Panc1 (cell line): ENCODE results near the gene RSPH1. TPM values are rescaled to one million over a fixed set of nuclear protein-coding genes. Genes with fewer than 3 reads are reported as not detected.

Source experiments
- ATAC-seq: fragments of 200-7000 bp; cut with Tn5 transposase; 2 replicates; pipeline ENCODE4 v1.9.1; 2020; ENCODE audit warnings: mild to moderate bottlenecking, moderate library complexity
- BruUV-seq: library from RNA; stranded (reverse); fragments of 400-500 nt; replicated peaks from 2 replicates; lab custom pipeline; 2021; lab: Mats Ljungman, UMichigan
- CTCF ChIA-PET: fragments of 300-600 bp; sonication (Branson Sonifier 250); formaldehyde crosslinking; loops from one replicate; lab custom pipeline; 2022; ENCODE audit warnings: antibody characterized with exemption; lab: Charles Lee
- POLR2A ChIA-PET: fragments of 300-600 bp; sonication (Branson Sonifier 250); formaldehyde crosslinking; loops from one replicate; lab custom pipeline; 2022; ENCODE audit warnings: antibody characterized with exemption; lab: Charles Lee
- DNase-seq: peaks from one replicate; pipeline ENCODE4 v3.0.0-alpha.2; 2010; ENCODE audit warnings: low read depth, low spot score
- H3K27ac ChIP-seq: 2 replicates; pipeline ENCODE4 v1.5.1; 2011; ENCODE audit warnings: mild to moderate bottlenecking, low read length, inconsistent platforms
- H3K27me3 ChIP-seq: fragments of 200-500 bp; sonication (Bioruptor generic); 2 replicates; pipeline ENCODE4 v1.6.0; 2014; ENCODE audit warnings: low read length, inconsistent platforms; ENCODE audit not compliant: control insufficient read depth, insufficient read depth
- H3K36me3 ChIP-seq: fragments of 200-500 bp; sonication (Bioruptor generic); 2 replicates; pipeline ENCODE4 v1.5.1; 2014; ENCODE audit warnings: inconsistent platforms, mild to moderate bottlenecking, low read length, moderate library complexity; ENCODE audit not compliant: control insufficient read depth, insufficient read depth
- H3K4me1 ChIP-seq: 2 replicates; pipeline ENCODE4 v1.5.1; 2011; ENCODE audit warnings: inconsistent platforms, mild to moderate bottlenecking, low read length, moderate library complexity; ENCODE audit not compliant: control insufficient read depth, insufficient read depth
- H3K4me3 ChIP-seq, 2 experiments: 2 replicates each; pipeline ENCODE4 v1.5.1; 2011 to 2012; ENCODE audit warnings: low read depth in 2 of 2, low read length in 2 of 2, mild to moderate bottlenecking in 2 of 2, inconsistent platforms in 1 of 2, moderate library complexity in 1 of 2
- H3K9me3 ChIP-seq: fragments of 200-500 bp; sonication (Bioruptor generic); 2 replicates; pipeline ENCODE4 v1.5.1; 2014; ENCODE audit warnings: low read depth, mild to moderate bottlenecking, inconsistent platforms, low read length, moderate library complexity; ENCODE audit not compliant: control insufficient read depth, insufficient read depth
- POLR2AphosphoS5 ChIP-seq: IDR thresholded peaks from 2 replicates; pipeline ENCODE4 v1.6.1; 2012; ENCODE audit warnings: mild to moderate bottlenecking, low read depth, low read length, moderate library complexity
- SIN3A ChIP-seq: IDR thresholded peaks from 2 replicates; pipeline ENCODE4 v1.6.1; 2012; ENCODE audit warnings: low read depth, mild to moderate bottlenecking, low read length, moderate library complexity, borderline replicate concordance; ENCODE audit not compliant: insufficient read depth
- TCF7L2 ChIP-seq: IDR thresholded peaks from 2 replicates; pipeline ENCODE4 v1.6.1; 2011; ENCODE audit warnings: mild to moderate bottlenecking, low read depth, low read length, inconsistent platforms
- in situ Hi-C: cut with HindIII; loops from 2 replicates; pipeline ENCODE4 v1.10.0; 2016; ENCODE audit warnings: low sequenced_read_pairs, low pct_unique_long_range_greater_than_20kb
- intact Hi-C: fragments of 100-400 bp; cut with micrococcal nuclease; formaldehyde crosslinking; loops from one replicate; pipeline ENCODE4 v1.10.0; 2022; ENCODE audit not compliant: unreplicated experiment
- total RNA-seq: library from RNA; stranded (reverse); gene quantifications from one replicate; pipeline ENCODE4 v1.2.1, GENCODE V29; 2021; ENCODE audit not compliant: unreplicated experiment
- TF ChIP-seq, protein P1 (sequence below), 2 experiments: IDR thresholded peaks; 2 replicates each; pipeline ENCODE4 v1.6.1; 2011 to 2012; ENCODE audit warnings: low read depth in 2 of 2, control low read depth in 1 of 2, low read length in 1 of 2, mild to moderate bottlenecking in 1 of 2, moderate library complexity in 1 of 2; ENCODE audit not compliant: insufficient read depth in 1 of 2
- TF ChIP-seq, protein P2 (sequence below): fragments of 450-650 bp; IDR thresholded peaks from 2 replicates; pipeline ENCODE4 v1.5.1; 2017; ENCODE audit warnings: mild to moderate bottlenecking

RSPH1 gene
- total RNA-seq, 1 experiment from 2014 or later = 0.46 TPM

DNA sequence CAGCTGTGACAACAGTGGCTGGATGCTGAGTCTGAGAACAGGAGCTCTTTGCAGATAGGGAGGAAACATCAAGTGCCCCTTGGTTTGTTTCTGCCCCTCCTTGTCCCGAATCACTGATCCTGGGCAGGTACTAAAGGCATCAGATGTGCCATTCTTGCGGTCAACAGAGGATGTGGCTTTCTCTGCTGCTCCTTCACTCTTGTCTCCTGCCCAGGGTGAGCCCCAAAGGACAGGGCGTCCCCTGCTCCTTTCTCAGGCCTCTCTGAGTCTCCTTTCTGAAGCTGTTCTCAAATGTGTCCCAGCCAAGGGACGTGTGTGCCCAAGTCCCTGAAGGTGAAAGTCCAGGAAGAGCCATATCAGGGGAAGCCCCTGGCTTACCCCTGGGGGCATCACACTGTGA lies 49.3 kb upstream of the RSPH1 start:
- TF ChIP-seq TCF7L2 = no peak
- no peak for TF ChIP-seq SIN3A
- TF ChIP-seq, protein P1, sequence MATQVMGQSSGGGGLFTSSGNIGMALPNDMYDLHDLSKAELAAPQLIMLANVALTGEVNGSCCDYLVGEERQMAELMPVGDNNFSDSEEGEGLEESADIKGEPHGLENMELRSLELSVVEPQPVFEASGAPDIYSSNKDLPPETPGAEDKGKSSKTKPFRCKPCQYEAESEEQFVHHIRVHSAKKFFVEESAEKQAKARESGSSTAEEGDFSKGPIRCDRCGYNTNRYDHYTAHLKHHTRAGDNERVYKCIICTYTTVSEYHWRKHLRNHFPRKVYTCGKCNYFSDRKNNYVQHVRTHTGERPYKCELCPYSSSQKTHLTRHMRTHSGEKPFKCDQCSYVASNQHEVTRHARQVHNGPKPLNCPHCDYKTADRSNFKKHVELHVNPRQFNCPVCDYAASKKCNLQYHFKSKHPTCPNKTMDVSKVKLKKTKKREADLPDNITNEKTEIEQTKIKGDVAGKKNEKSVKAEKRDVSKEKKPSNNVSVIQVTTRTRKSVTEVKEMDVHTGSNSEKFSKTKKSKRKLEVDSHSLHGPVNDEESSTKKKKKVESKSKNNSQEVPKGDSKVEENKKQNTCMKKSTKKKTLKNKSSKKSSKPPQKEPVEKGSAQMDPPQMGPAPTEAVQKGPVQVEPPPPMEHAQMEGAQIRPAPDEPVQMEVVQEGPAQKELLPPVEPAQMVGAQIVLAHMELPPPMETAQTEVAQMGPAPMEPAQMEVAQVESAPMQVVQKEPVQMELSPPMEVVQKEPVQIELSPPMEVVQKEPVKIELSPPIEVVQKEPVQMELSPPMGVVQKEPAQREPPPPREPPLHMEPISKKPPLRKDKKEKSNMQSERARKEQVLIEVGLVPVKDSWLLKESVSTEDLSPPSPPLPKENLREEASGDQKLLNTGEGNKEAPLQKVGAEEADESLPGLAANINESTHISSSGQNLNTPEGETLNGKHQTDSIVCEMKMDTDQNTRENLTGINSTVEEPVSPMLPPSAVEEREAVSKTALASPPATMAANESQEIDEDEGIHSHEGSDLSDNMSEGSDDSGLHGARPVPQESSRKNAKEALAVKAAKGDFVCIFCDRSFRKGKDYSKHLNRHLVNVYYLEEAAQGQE (IDR thresholded peaks at IDR 0.05; ENCODE audit: insufficient read depth in 1 of 2, low read depth in 2 of 2, low read length in 1 of 2) = no peak
- TF ChIP-seq, protein P2, sequence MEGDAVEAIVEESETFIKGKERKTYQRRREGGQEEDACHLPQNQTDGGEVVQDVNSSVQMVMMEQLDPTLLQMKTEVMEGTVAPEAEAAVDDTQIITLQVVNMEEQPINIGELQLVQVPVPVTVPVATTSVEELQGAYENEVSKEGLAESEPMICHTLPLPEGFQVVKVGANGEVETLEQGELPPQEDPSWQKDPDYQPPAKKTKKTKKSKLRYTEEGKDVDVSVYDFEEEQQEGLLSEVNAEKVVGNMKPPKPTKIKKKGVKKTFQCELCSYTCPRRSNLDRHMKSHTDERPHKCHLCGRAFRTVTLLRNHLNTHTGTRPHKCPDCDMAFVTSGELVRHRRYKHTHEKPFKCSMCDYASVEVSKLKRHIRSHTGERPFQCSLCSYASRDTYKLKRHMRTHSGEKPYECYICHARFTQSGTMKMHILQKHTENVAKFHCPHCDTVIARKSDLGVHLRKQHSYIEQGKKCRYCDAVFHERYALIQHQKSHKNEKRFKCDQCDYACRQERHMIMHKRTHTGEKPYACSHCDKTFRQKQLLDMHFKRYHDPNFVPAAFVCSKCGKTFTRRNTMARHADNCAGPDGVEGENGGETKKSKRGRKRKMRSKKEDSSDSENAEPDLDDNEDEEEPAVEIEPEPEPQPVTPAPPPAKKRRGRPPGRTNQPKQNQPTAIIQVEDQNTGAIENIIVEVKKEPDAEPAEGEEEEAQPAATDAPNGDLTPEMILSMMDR = no peak
- no peak for TF ChIP-seq POLR2AphosphoS5
- BruUV-seq = no TSS peak
- in situ Hi-C loops (no loop called here), intact Hi-C loops (no loop called here)
- Histone ChIP-seq H3K9me3 (no peaks in the 10 kb centered on the region), H3K27ac (no peak overlapping the region), H3K27me3 (no peaks in the 10 kb centered on the region), H3K4me3 (no peak overlapping the region), H3K4me1 (no peaks in the 10 kb centered on the region), H3K36me3 (no peaks in the 10 kb centered on the region)
- POLR2A ChIA-PET = no interaction called here
- ATAC-seq (no peak), DNase-seq (no peak)
- CTCF ChIA-PET = no interaction called here

DNA sequence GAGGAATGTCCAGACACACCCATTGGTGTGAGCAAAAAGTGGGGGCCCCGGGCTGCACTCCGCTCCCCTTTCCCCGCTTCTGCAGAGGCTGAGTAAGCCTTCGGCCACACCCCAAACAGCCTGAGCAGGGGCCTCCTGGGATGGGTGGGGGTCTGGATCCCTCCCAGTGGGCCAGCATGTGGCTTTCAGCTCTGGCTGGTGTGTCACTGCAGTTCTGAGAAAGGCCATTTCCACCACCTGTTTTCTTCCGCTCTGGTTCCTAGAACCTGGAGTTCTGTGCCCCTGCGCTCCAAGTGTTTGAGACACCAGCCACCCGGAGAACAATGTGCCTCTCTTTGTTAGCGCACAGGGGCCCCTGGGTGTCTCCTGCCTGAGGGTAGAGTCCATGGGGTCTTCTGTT lies 48.5 kb upstream of the RSPH1 start:
- in situ Hi-C loops (no loop called here), intact Hi-C loops (no loop called here)
- Histone ChIP-seq H3K27ac (no peak overlapping the region), H3K36me3 (no peaks in the 10 kb centered on the region), H3K4me3 (no peak overlapping the region), H3K4me1 (no peaks in the 10 kb centered on the region), H3K27me3 (no peaks in the 10 kb centered on the region), H3K9me3 (no peaks in the 10 kb centered on the region)
- no TSS peak for BruUV-seq
- POLR2A ChIA-PET = no interaction called here
- no peak for DNase-seq
- TF ChIP-seq, protein P1 (IDR thresholded peaks at IDR 0.05; ENCODE audit: insufficient read depth in 1 of 2, low read depth in 2 of 2, low read length in 1 of 2) = no peak
- TF ChIP-seq TCF7L2 (no peak), POLR2AphosphoS5 (no peak), SIN3A (no peak)
- TF ChIP-seq, protein P2 = no peak
- no peak for ATAC-seq
- CTCF ChIA-PET = no interaction called here
